ENCODE measurements around the gene METTL21C.

GRCh38 chr13:102688306-102688973 lies 6.4 kb downstream of the METTL21C start:
- no peak for TF ChIP-seq POLR2AphosphoS5 (IDR thresholded peaks at IDR 0.05; ENCODE audit: borderline replicate concordance, low read depth, low read length)
- no peak for TF ChIP-seq FOXP2 (optimal IDR thresholded peaks at IDR 0.05; ENCODE audit: control extremely low read depth, extremely low read length, insufficient read depth)
- TF ChIP-seq EZH2 (IDR thresholded peaks at IDR 0.05), result no peak

Measured in SK-N-MC (cell line).